SK-N-SH (cell line): Measurements from ENCODE around the gene SLC25A27. TPM values are rescaled to one million over a fixed set of nuclear protein-coding genes. Genes with fewer than 3 reads are reported as not detected.

Experiments
- CTCF ChIA-PET: fragments of 300-600, 350-600 bp; formaldehyde crosslinking; extraction: SDS; loops from one replicate; lab custom pipeline; 2021; lab: Yijun Ruan, JAX
- POLR2A ChIA-PET: fragments of 350-600 bp; sonication (Branson Sonifier 250); formaldehyde crosslinking; extraction: SDS; loops from one replicate; lab custom pipeline; 2020; ENCODE audit warnings: antibody characterized with exemption, inconsistent platforms; lab: Yijun Ruan, JAX
- DNase-seq: peaks from one replicate; pipeline ENCODE4 v3.0.0; 2012
- H2AFZ ChIP-seq: fragments of 200-600 bp; sonication (generic); 2 replicates; pipeline ENCODE4 v1.8.1; 2016; ENCODE audit warnings: antibody characterized with exemption, mild to moderate bottlenecking, low read depth
- H3F3A ChIP-seq: fragments of 200-600 bp; sonication (generic); replicated peaks from 2 replicates; pipeline ENCODE3; 2016; ENCODE audit warnings: antibody characterized with exemption, mild to moderate bottlenecking; ENCODE audit not compliant: insufficient read depth
- H3K27ac ChIP-seq, 2 experiments: fragments of 200-500 bp in 1 of 2; fragments of 200-600 bp in 1 of 2; sonication (Bioruptor generic) in 1 of 2; sonication (generic), shearing (Covaris generic) in 1 of 2; 2 replicates each; pipeline versions ENCODE4 v1.5.1 to v1.6.1; 2014 to 2016; ENCODE audit warnings: low read depth in 2 of 2, inconsistent platforms in 1 of 2, low read length in 1 of 2, mild to moderate bottlenecking in 1 of 2, mixed read lengths in 1 of 2
- H3K27me3 ChIP-seq: fragments of 200-600 bp; sonication (generic), shearing (Covaris generic); 2 replicates; pipeline ENCODE4 v1.6.1; 2016; ENCODE audit warnings: mixed run types; ENCODE audit not compliant: insufficient read depth
- H3K36me3 ChIP-seq, 2 experiments: fragments of 200-500 bp in 1 of 2; fragments of 200-600 bp in 1 of 2; sonication (Bioruptor generic) in 1 of 2; sonication (generic) in 1 of 2; replicated peaks in 1 of 2; 2 replicates each; pipeline versions ENCODE3 to v1.5.1; 2014 to 2016; ENCODE audit warnings: low read length in 1 of 2, mild to moderate bottlenecking in 1 of 2; ENCODE audit not compliant: insufficient read depth in 2 of 2, control insufficient read depth in 1 of 2
- H3K4me1 ChIP-seq, 2 experiments: fragments of 200-500 bp in 1 of 2; fragments of 200-600 bp in 1 of 2; sonication (Bioruptor generic) in 1 of 2; sonication (generic), shearing (Covaris generic) in 1 of 2; 2 replicates each; pipeline versions ENCODE4 v1.5.1 to v1.6.1; 2014 to 2016; ENCODE audit warnings: low read depth in 1 of 2, low read length in 1 of 2, mixed run types in 1 of 2; ENCODE audit not compliant: insufficient read depth in 2 of 2, control insufficient read depth in 1 of 2
- H3K4me2 ChIP-seq: fragments of 200-600 bp; sonication (generic), shearing (Covaris generic); 2 replicates; pipeline ENCODE4 v1.6.1; 2017; ENCODE audit warnings: mixed run types
- H3K4me3 ChIP-seq, 2 experiments: fragments of 200-500 bp in 1 of 2; fragments of 200-600 bp in 1 of 2; sonication (Bioruptor generic) in 1 of 2; sonication (generic), shearing (Covaris generic) in 1 of 2; 2 replicates each; pipeline versions ENCODE4 v1.5.1 to v1.8.1; 2014 to 2016; ENCODE audit warnings: low read depth in 2 of 2, inconsistent platforms in 1 of 2, low read length in 1 of 2, mild to moderate bottlenecking in 1 of 2, mixed read lengths in 1 of 2, moderate library complexity in 1 of 2
- H3K79me2 ChIP-seq: fragments of 200-600 bp; sonication (generic); 2 replicates; pipeline ENCODE4 v1.8.1; 2017; ENCODE audit warnings: mild to moderate bottlenecking; ENCODE audit not compliant: insufficient read depth
- H3K9ac ChIP-seq: fragments of 200-600 bp; sonication (generic); 2 replicates; pipeline ENCODE4 v1.6.1; 2017; ENCODE audit warnings: mixed run types
- H3K9me2 ChIP-seq: fragments of 200-600 bp; sonication (generic); 2 replicates; pipeline ENCODE4 v1.6.1; 2017; ENCODE audit warnings: mixed run types
- H3K9me3 ChIP-seq: fragments of 200-600 bp; sonication (generic); 2 replicates; pipeline ENCODE4 v1.6.1; 2017; ENCODE audit warnings: mixed run types, mild to moderate bottlenecking, moderate library complexity
- H4K20me1 ChIP-seq: fragments of 200-600 bp; sonication (generic); 2 replicates; pipeline ENCODE4 v1.6.1; 2017; ENCODE audit warnings: mild to moderate bottlenecking, mixed run types; ENCODE audit not compliant: insufficient read depth
- ELF1 ChIP-seq: IDR thresholded peaks from 2 replicates; pipeline ENCODE4 v1.4.0; 2012
- EP300 ChIP-seq, 2 experiments: IDR thresholded peaks; 2 replicates each; pipeline versions ENCODE4 v1.4.0 to v1.6.1; 2012; ENCODE audit warnings: borderline replicate concordance in 1 of 2, low read depth in 1 of 2, low read length in 1 of 2
- EZH2phosphoT487 ChIP-seq: fragments of 200-600 bp; sonication (generic); IDR thresholded peaks from 2 replicates; pipeline ENCODE4 v1.6.1; 2017; ENCODE audit warnings: low read depth, mixed run types, mild to moderate bottlenecking, antibody characterized with exemption, moderate library complexity, borderline replicate concordance
- FOSL2 ChIP-seq: IDR thresholded peaks from 2 replicates; pipeline ENCODE4 v1.4.0; 2012; ENCODE audit warnings: low read depth, mild to moderate bottlenecking, moderate library complexity, borderline replicate concordance
- FOXJ3 ChIP-seq: sonication (generic); formaldehyde crosslinking; IDR thresholded peaks from 2 replicates; pipeline ENCODE4 v1.5.1; 2020; ENCODE audit warnings: mild to moderate bottlenecking, missing genetic modification reagents
- FOXM1 ChIP-seq: IDR thresholded peaks from 2 replicates; pipeline ENCODE4 v1.4.0; 2012; ENCODE audit warnings: low read depth, mild to moderate bottlenecking
- IRF3 ChIP-seq: fragments of 150-350 bp; IDR thresholded peaks from 2 replicates; pipeline ENCODE4 v1.6.1; 2016; ENCODE audit warnings: mild to moderate bottlenecking, low read depth, low read length
- MXI1 ChIP-seq: IDR thresholded peaks from 2 replicates; pipeline ENCODE4 v1.6.1; 2012; ENCODE audit warnings: mild to moderate bottlenecking, low read depth, low read length, improper control_type of control experiment
- POLR2AphosphoS5 ChIP-seq: IDR thresholded peaks from 2 replicates; pipeline ENCODE4 v1.6.1; 2012; ENCODE audit warnings: low read depth, low read length
- RCOR1 ChIP-seq: fragments of 150-350 bp; IDR thresholded peaks from 2 replicates; pipeline ENCODE4 v1.6.1; 2017; ENCODE audit warnings: antibody characterized with exemption, low read length
- REST ChIP-seq: IDR thresholded peaks from 2 replicates; pipeline ENCODE4 v1.6.1; 2012; ENCODE audit warnings: mild to moderate bottlenecking, low read depth, low read length, moderate library complexity
- RXRA ChIP-seq: IDR thresholded peaks from 2 replicates; pipeline ENCODE4 v1.4.0; 2012; ENCODE audit warnings: low read depth, mild to moderate bottlenecking, borderline replicate concordance
- SIN3A ChIP-seq: IDR thresholded peaks from 2 replicates; pipeline ENCODE4 v1.6.1; 2012; ENCODE audit warnings: low read depth, mild to moderate bottlenecking, low read length, moderate library complexity, borderline replicate concordance
- SMC3 ChIP-seq: IDR thresholded peaks from 2 replicates; pipeline ENCODE4 v1.6.1; 2012; ENCODE audit warnings: low read depth, low read length, improper control_type of control experiment
- TAF1 ChIP-seq: IDR thresholded peaks from 2 replicates; pipeline ENCODE4 v1.6.1; 2012; ENCODE audit warnings: low read depth, mild to moderate bottlenecking, low read length, moderate library complexity, borderline replicate concordance
- TCF12 ChIP-seq: IDR thresholded peaks from 2 replicates; pipeline ENCODE4 v1.4.0; 2012
- USF1 ChIP-seq: IDR thresholded peaks from 2 replicates; pipeline ENCODE4 v1.4.0; 2012; ENCODE audit warnings: low read depth, borderline replicate concordance
- YY1 ChIP-seq: IDR thresholded peaks from 2 replicates; pipeline ENCODE4 v1.4.0; 2012; ENCODE audit warnings: low read depth, mild to moderate bottlenecking
- ZBTB33 ChIP-seq: IDR thresholded peaks from 2 replicates; pipeline ENCODE4 v1.4.0; 2012; ENCODE audit warnings: low read depth, borderline replicate concordance
- WGBS: methylation state at CpG from one replicate; pipeline ENCODE4 v1.1.6; 2017; ENCODE audit warnings: low lambda C conversion rate; 5-methylcytosine and 5-hydroxymethylcytosine counted together
- polyA plus RNA-seq, 3 experiments: library from polyadenylated mRNA; depleted of rRNA; stranded (reverse); fragments of >200 nt; gene quantifications; 2 replicates each; pipeline ENCODE4 v1.2.3, GENCODE V29; 2012

Gene SLC25A27
- polyA plus RNA-seq, 1 of the 3 experiments (the other 2 are of a cell fraction): 0.66 TPM

GRCh38 chr6:46661483-46661882 is 8.7 kb downstream of the SLC25A27 start:
- H3K9me2 ChIP-seq: no peaks in the 10 kb centered on the region
- no peak for TF ChIP-seq SMC3
- no peak for TF ChIP-seq POLR2AphosphoS5
- TF ChIP-seq IRF3: no peak
- no peak for TF ChIP-seq EZH2phosphoT487
- no peak for TF ChIP-seq ZBTB33
- no peak for TF ChIP-seq USF1
- no peak for TF ChIP-seq ELF1
- no peak for TF ChIP-seq FOXJ3
- no peak for TF ChIP-seq TCF12
- TF ChIP-seq SIN3A: no peak
- TF ChIP-seq MXI1: no peak
- no peak for TF ChIP-seq FOXM1
- TF ChIP-seq YY1: no peak
- TF ChIP-seq RCOR1: no peak
- TF ChIP-seq RXRA: no peak
- no peak for TF ChIP-seq TAF1
- TF ChIP-seq EP300 (IDR thresholded peaks at IDR 0.05; ENCODE audit: borderline replicate concordance in 1 of 2, low read depth in 1 of 2, low read length in 1 of 2): no peak
- TF ChIP-seq REST: no peak
- no peak for TF ChIP-seq FOSL2
- TF ChIP-seq, all 33 proteins: peak for 0
- ChIA-PET POLR2A (no interaction called here), CTCF (interaction anchor here (0.6 kb wide), 1 partner anchor 9 kb away, joined by 3 read pairs; the partner anchor contains the start of genes CYP39A1 and SLC25A27)
- Histone ChIP-seq H3K4me1 (no peaks in the 10 kb centered on the region), H3K9me3 (no peaks in the 10 kb centered on the region), H3K27me3 (no peaks in the 10 kb centered on the region), H3K9ac (no peak overlapping the region), H3K27ac (no peak overlapping the region), H4K20me1 (no peaks in the 10 kb centered on the region), H3F3A (no peaks in the 10 kb centered on the region), H3K4me3 (no peak overlapping the region), H3K36me3 (no peaks in the 10 kb centered on the region), H3K79me2 (no peaks in the 10 kb centered on the region), H2AFZ (no peak overlapping the region), H3K4me2 (no peak overlapping the region)
- 48% methylated on average over 2 of the region's 2 CpGs for WGBS
- DNase-seq: no peak
